Spleen (tissue), 7 donors: ENCODE data around the gene PLXNA3.

ENCODE experiments used
- POLR2A ChIP-seq, 3 donors: fragments of 450-650 bp; IDR thresholded peaks; one replicate each; pipeline ENCODE4 v1.5.1; 2017; ENCODE audit warnings: antibody characterized with exemption in 3 of 3, mild to moderate bottlenecking in 1 of 3
- POLR2AphosphoS5 ChIP-seq, 3 donors: sonication (generic); formaldehyde crosslinking; IDR thresholded peaks; one replicate each; pipeline ENCODE4 v1.5.1; 2017; ENCODE audit warnings: antibody characterized with exemption in 3 of 3
- TF ChIP-seq, protein P1 (sequence below), 11 experiments: fragments of 200-600 bp in 7 of 11; fragments of 450-650 bp in 4 of 11; sonication (generic) in 4 of 11; IDR thresholded peaks in 8 of 11; conservative IDR thresholded peaks in 3 of 11; 1 replicate in 7 of 11; 2 replicates in 4 of 11; pipeline versions ENCODE4 v1.4.0 to v1.8.0; 2016 to 2021; ENCODE audit warnings: antibody characterized with exemption in 11 of 11, inconsistent platforms in 4 of 11, mild to moderate bottlenecking in 1 of 11
- donor health status: DM: no; HTN: no; CAD: no; lungs with moderate emphysema.
- donor health status: DM: no; HTN: no; CAD: no.
- donor health status: DM: no; HTN: no; CAD: no.

DNA sequence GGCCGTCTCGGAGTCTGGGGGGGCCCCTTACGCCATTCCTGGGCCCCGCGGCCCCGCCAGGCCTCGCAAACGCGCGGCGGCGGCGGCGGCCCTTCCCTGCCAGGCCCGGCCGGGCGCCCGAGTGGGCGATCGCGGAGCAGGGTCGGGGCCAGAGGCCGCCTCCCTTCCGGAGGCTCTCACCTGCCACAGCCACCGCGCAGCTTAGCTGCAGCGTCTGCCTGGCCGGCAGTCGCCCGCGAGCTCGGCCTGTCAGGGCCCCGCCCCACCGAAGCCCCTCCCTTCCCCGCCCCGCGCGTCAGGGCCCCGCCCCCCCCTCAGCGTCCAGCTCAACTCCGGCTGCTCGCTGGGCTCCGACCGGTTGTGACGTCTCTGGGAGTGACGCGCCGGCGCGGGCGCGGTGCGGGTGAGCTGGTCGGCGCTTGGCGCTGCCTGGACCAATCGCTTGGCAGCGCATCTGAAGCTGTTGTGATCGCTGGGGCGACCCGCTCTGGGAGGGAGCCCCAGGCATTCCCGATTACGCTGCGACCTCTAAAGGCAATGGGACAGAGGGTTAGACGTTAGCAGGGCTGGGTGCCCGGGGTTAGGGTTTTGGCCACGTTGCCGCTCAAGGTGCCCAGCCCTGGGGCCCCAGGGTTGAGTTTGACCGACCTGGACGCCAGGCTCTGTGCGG, 32.5 kb downstream of the PLXNA3 start, which contains the start of gene SLC10A3:
- TF ChIP-seq, protein P1, sequence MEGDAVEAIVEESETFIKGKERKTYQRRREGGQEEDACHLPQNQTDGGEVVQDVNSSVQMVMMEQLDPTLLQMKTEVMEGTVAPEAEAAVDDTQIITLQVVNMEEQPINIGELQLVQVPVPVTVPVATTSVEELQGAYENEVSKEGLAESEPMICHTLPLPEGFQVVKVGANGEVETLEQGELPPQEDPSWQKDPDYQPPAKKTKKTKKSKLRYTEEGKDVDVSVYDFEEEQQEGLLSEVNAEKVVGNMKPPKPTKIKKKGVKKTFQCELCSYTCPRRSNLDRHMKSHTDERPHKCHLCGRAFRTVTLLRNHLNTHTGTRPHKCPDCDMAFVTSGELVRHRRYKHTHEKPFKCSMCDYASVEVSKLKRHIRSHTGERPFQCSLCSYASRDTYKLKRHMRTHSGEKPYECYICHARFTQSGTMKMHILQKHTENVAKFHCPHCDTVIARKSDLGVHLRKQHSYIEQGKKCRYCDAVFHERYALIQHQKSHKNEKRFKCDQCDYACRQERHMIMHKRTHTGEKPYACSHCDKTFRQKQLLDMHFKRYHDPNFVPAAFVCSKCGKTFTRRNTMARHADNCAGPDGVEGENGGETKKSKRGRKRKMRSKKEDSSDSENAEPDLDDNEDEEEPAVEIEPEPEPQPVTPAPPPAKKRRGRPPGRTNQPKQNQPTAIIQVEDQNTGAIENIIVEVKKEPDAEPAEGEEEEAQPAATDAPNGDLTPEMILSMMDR (IDR thresholded peaks at IDR 0.05 in 8 of 11, conservative IDR thresholded peaks at IDR 0.05 in 3 of 11) = peak in 3 of 11 experiments; percentile 9 to 19 (median 11)
- peak in 2 of 3 donors; percentile 23 to 67 for TF ChIP-seq POLR2A (IDR thresholded peaks at IDR 0.05)
- TF ChIP-seq POLR2AphosphoS5 (IDR thresholded peaks at IDR 0.05) = peak; percentile 91 to 94 (median 94)
